K562 (cell line): ENCODE measurements around the gene DPT. TPM values are rescaled to one million over a fixed set of nuclear protein-coding genes. Genes with fewer than 3 reads are reported as not detected.

Source experiments
- ATAC-seq: fragments of 200-7000 bp; cut with Tn5 transposase; 3 replicates; pipeline ENCODE4 v1.9.1; 2020; ENCODE audit warnings: moderate library complexity
- BruUV-seq: library from RNA; stranded (reverse); fragments of 400-500 nt; replicated peaks from 2 replicates; lab custom pipeline; 2021; lab: Mats Ljungman, UMichigan
- CTCF ChIA-PET: fragments of 300-600 bp; formaldehyde crosslinking; extraction: SDS; loops from one replicate; lab custom pipeline; 2021; ENCODE audit warnings: low intra/inter-chr PET ratio; lab: Yijun Ruan, JAX
- POLR2A ChIA-PET: fragments of 300-600, 350-650 bp; sonication (Branson Sonifier 250); formaldehyde crosslinking; extraction: SDS; loops from one replicate; lab custom pipeline; 2021; ENCODE audit warnings: antibody characterized with exemption, inconsistent platforms; lab: Yijun Ruan, JAX
- DNase-seq, 4 experiments: peaks; one replicate each; pipeline versions ENCODE4 v3.0.0 to v3.0.0-alpha.2; 2011 to 2018; ENCODE audit warnings: low spot score in 3 of 4, mixed read lengths in 3 of 4; ENCODE audit errors: extremely low read depth in 1 of 4
- FAIRE-seq: peaks from 2 replicates; lab custom pipeline; 2011; peaks lifted over from hg19 to GRCh38; lab: Jason Lieb, UNC
- H2AFZ ChIP-seq: 2 replicates; pipeline ENCODE4 v1.6.0; 2011; ENCODE audit warnings: low read depth, low read length, control low read depth, inconsistent platforms
- H3K27ac ChIP-seq: fragments of 200-600 bp; 3 replicates; pipeline ENCODE4 v1.8.0; 2011; ENCODE audit warnings: low read depth, mild to moderate bottlenecking, control low read depth, inconsistent platforms, low read length, moderate library complexity, mixed read lengths; ENCODE audit errors: extremely low read depth
- H3K27me3 ChIP-seq, 2 experiments: fragments of 300-600 bp in 1 of 2; 2 replicates in 1 of 2; 3 replicates in 1 of 2; pipeline versions ENCODE4 v1.6.0 to v1.8.0; 2011; ENCODE audit warnings: inconsistent platforms in 2 of 2, low read length in 2 of 2, mild to moderate bottlenecking in 1 of 2, mixed read lengths in 1 of 2, moderate library complexity in 1 of 2; ENCODE audit not compliant: control insufficient read depth in 2 of 2, insufficient read depth in 2 of 2
- H3K36me3 ChIP-seq: fragments of 300-600 bp; 3 replicates; pipeline ENCODE4 v1.8.0; 2011; ENCODE audit warnings: mild to moderate bottlenecking, low read length, inconsistent platforms; ENCODE audit not compliant: control insufficient read depth, insufficient read depth
- H3K4me1 ChIP-seq, 2 experiments: fragments of 200-600 bp in 1 of 2; replicated peaks in 1 of 2; 2 replicates in 1 of 2; 3 replicates in 1 of 2; pipeline versions ENCODE4 v1.5.1 to v1.8.0; 2011; ENCODE audit warnings: inconsistent platforms in 2 of 2, low read length in 2 of 2, mild to moderate bottlenecking in 1 of 2, mixed read lengths in 1 of 2, moderate library complexity in 1 of 2; ENCODE audit not compliant: control insufficient read depth in 2 of 2, insufficient read depth in 2 of 2
- H3K4me2 ChIP-seq: 2 replicates; pipeline ENCODE4 v1.6.1; 2011; ENCODE audit warnings: low read length, control low read depth, inconsistent platforms, mixed read lengths; ENCODE audit not compliant: insufficient read depth
- H3K4me3 ChIP-seq: fragments of 200-600 bp; sonication (generic), shearing (Covaris generic); 2 replicates; pipeline ENCODE4 v1.5.1; 2016; ENCODE audit warnings: control low read depth, inconsistent platforms
- H3K79me2 ChIP-seq: fragments of 200-600 bp; 3 replicates; pipeline ENCODE4 v1.8.0; 2011; ENCODE audit warnings: low read length, inconsistent platforms; ENCODE audit not compliant: control insufficient read depth, insufficient read depth
- H3K9ac ChIP-seq, 2 experiments: 2 replicates each; pipeline versions ENCODE4 v1.6.0 to v1.6.1; 2011; ENCODE audit warnings: low read depth in 2 of 2, low read length in 2 of 2, control low read depth in 1 of 2, inconsistent platforms in 1 of 2, mild to moderate bottlenecking in 1 of 2, mixed read lengths in 1 of 2; ENCODE audit not compliant: insufficient read depth in 1 of 2
- H3K9me1 ChIP-seq: one replicate; pipeline ENCODE4 v1.6.0; 2011; ENCODE audit warnings: inconsistent platforms, mild to moderate bottlenecking, low read length, moderate library complexity; ENCODE audit not compliant: control insufficient read depth, insufficient read depth
- H3K9me3 ChIP-seq: replicated peaks from 2 replicates; pipeline ENCODE4 v1.5.1; 2011; ENCODE audit warnings: low read depth, low read length, inconsistent platforms; ENCODE audit not compliant: control insufficient read depth, insufficient read depth
- H4K20me1 ChIP-seq: replicated peaks from 2 replicates; pipeline ENCODE4 v1.6.1; 2011; ENCODE audit warnings: low read length, inconsistent platforms, mixed read lengths; ENCODE audit not compliant: control insufficient read depth, insufficient read depth
- CGGBP1 ChIP-seq: fragments of 250-450 bp; sonication (Bioruptor Pico); IDR thresholded peaks from 2 replicates; pipeline ENCODE4 v1.9.0; 2021; ENCODE audit warnings: mild to moderate bottlenecking
- E4F1 ChIP-seq: fragments of 250-450 bp; sonication (Bioruptor Pico); IDR thresholded peaks from 2 replicates; pipeline ENCODE4 v1.5.0; 2021; ENCODE audit warnings: mild to moderate bottlenecking, borderline replicate concordance
- MAFK ChIP-seq: IDR thresholded peaks from 2 replicates; pipeline ENCODE4 v1.6.1; 2011; ENCODE audit warnings: low read length, improper control_type of control experiment
- NCOA4 ChIP-seq: fragments of 450-650 bp; IDR thresholded peaks from 2 replicates; pipeline ENCODE4 v1.6.1; 2018; ENCODE audit warnings: mild to moderate bottlenecking; ENCODE audit not compliant: partially characterized antibody
- STAT6 ChIP-seq: sonication (generic); formaldehyde crosslinking; IDR thresholded peaks from 2 replicates; pipeline ENCODE4 v1.8.1; 2023; ENCODE audit warnings: mild to moderate bottlenecking, missing genetic modification reagents
- TCF7 ChIP-seq: sonication (generic); IDR thresholded peaks from 2 replicates; pipeline ENCODE4 v1.6.1; 2016; ENCODE audit warnings: antibody characterized with exemption, borderline replicate concordance
- TCFL5 ChIP-seq: fragments of 250-450 bp; sonication (Bioruptor Pico); conservative IDR thresholded peaks from 2 replicates; pipeline ENCODE4 v1.6.1; 2021; ENCODE audit warnings: mild to moderate bottlenecking, moderate library complexity, matching md5 sums
- ZBTB2 ChIP-seq: fragments of 450-650 bp; IDR thresholded peaks from 2 replicates; pipeline ENCODE4 v1.6.1; 2016; ENCODE audit warnings: antibody characterized with exemption
- WGBS: fragments of 100-300 bp; shearing (Covaris generic); methylation state at CpG from one replicate; pipeline ENCODE4 v1.1.6; 2016; ENCODE audit warnings: low coverage, mixed read lengths; ENCODE audit not compliant: insufficient coverage; ENCODE audit errors: missing lambda C conversion rate; 5-methylcytosine and 5-hydroxymethylcytosine counted together
- in situ Hi-C: fragments of 300-500 bp; cut with MboI; formaldehyde crosslinking; loops from 4 replicates; pipeline ENCODE4 v1.15.0; 2018; ENCODE audit warnings: inconsistent platforms, mixed read lengths
- intact Hi-C: fragments of 100-400 bp; cut with micrococcal nuclease; formaldehyde crosslinking; loops from 2 replicates; pipeline ENCODE4 v1.14.2; 2022
- polyA plus RNA-seq, 8 experiments: library from polyadenylated mRNA; depleted of rRNA in 4 of 8; stranded (reverse) in 5 of 8; unstranded in 3 of 8; fragments of >200 nt; fragmentation: Nextera tagmentation in 2 of 8; fragmentation: Illumina TruSeq in 1 of 8; extraction: Ambion mirVana in 2 of 8; extraction: Trizol in 1 of 8; gene quantifications; 2 replicates each; pipeline versions ENCODE4 v1.2.1 to v1.2.3, GENCODE V29; 2011 to 2014; ENCODE audit warnings: inconsistent platforms in 1 of 8, missing spikeins in 1 of 8
- total RNA-seq, 7 experiments: library from RNA; depleted of rRNA in 6 of 7; stranded (reverse); fragments of >200 nt in 6 of 7; fragmentation: Illumina TruSeq in 2 of 7; extraction: Trizol in 2 of 7; gene quantifications; 2 replicates each; pipeline versions ENCODE4 v1.2.1 to v1.2.3, GENCODE V29; 2011 to 2021; ENCODE audit warnings: low replicate concordance in 1 of 7

DPT gene
- total and polyA plus RNA-seq, 9 of the 15 experiments (the other 6 are each of a cell fraction or from before 2014, with no cell fraction given): not detected

GRCh38 chr1:168742994-168743650 lies 14.1 kb upstream of the DPT start (continued):
- no peak for TF ChIP-seq TCFL5

- H3K4me2 ChIP-seq: no peak overlapping the region
- POLR2A ChIA-PET: no interaction called here
- no peaks in the 10 kb centered on the region for H3K27me3 ChIP-seq
- no peak for FAIRE-seq
- intact Hi-C loops: no loop called here
- in situ Hi-C loops: no loop called here
- no peak for ATAC-seq
- CTCF ChIA-PET: no interaction called here
- no TSS peak for BruUV-seq
- no peak overlapping the region for H3K27ac ChIP-seq
- no peak for TF ChIP-seq MAFK
- TF ChIP-seq NCOA4: no peak
- TF ChIP-seq ZBTB2: no peak
- no peak for TF ChIP-seq E4F1 (CRISPR knock-in tag)
- no peak for TF ChIP-seq STAT6
- no peak for TF ChIP-seq TCF7
- TF ChIP-seq CGGBP1 (CRISPR knock-in tag): no peak
- no peak for DNase-seq
- H3K9ac ChIP-seq: no peak overlapping the region
- 0% methylated on average over 1 of the region's 1 CpG for WGBS
- H3K36me3 ChIP-seq: no peaks in the 10 kb centered on the region
- no peaks in the 10 kb centered on the region for H4K20me1 ChIP-seq
- H3K9me3 ChIP-seq: no peaks in the 10 kb centered on the region
- no peaks in the 10 kb centered on the region for H3K79me2 ChIP-seq
- no peak overlapping the region for H2AFZ ChIP-seq
- H3K9me1 ChIP-seq: no peaks in the 10 kb centered on the region
- no peaks in the 10 kb centered on the region for H3K4me1 ChIP-seq
- H3K4me3 ChIP-seq: no peak overlapping the region
Observed at GRCh38 chr1:168742386-168742785, 13.4 kb upstream of the DPT start.
